HG03025 (cell line): ENCODE results near the gene GALNT16.

Source experiments
- ATAC-seq: cut with Tn5 transposase; IDR thresholded peaks from one replicate; pipeline ENCODE4 v1.9.1; 2021; ENCODE audit warnings: mild to moderate bottlenecking, moderate library complexity; ENCODE audit not compliant: unreplicated experiment, low FRiP score

GALNT16 gene

DNA sequence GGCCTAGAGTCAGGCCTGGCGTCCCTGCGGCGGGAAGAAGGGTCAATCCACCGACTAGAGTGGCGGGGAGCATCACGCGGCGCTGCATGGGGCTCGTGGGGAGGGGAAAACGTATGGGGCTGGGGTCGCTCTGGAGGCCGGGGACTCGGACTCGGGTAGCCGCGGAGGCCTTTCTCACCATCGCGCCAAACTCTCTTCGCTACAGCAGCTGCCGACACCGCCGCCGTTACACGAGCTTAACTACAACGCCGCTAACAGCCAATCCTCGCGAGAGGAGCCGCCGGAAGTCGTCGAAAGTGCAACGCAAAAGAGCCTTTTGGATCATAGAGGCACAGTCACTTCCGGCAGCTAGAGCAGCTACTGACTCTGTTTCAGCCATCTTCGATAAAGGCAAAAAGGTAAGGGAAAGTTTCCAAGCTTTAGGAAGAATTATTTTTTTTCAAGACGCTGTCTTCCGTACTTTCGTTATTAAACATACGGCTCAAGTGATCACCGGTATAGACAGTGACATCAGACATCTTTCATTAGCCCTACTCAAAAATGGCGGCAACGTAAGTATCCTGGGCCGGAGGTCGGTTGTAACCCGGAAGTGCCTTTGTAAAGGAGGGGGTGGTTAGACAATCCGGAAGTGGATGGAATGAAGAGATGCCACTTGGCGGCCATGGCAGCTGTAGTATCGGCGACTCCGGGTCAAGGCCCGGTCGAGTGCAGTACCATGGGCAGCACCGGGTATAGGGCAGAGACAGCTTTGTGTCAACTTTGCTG, 138.3 kb downstream of the GALNT16 start, which contains the start of the genes ERH and SLC39A9:
Gene ERH (minus strand): TSS at position 247 of the 765 bp plus-strand sequence. CDS start 66 bp downstream, at position 181.
Gene SLC39A9 (plus strand): TSS at position 640 of the 765 bp plus-strand sequence. CDS start 678 bp downstream, outside the sequence.
- peak; percentile 79 for ATAC-seq

GRCh38 chr14:69398818-69399210, 138.9 kb downstream of the GALNT16 start:
- ATAC-seq = no peak

DNA sequence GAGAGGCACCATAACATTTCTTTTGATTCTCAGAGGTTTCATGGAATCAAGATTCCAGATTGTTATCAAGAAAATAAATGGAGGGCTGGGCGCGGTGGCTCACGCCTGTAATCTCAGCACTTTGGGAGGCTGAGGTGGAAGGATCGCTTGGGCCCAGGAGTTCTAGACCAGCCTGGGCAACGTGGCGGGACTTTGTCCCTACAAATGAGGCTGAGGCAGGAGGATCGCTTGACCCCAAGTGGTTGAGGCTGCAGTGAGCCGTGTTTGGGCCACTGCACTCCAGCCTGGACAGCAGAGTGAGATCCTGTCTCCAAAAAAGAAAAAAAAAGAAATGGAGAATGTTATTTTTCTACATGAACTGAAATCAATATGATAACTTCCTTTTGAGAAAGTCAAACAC, 139.8 kb downstream of the GALNT16 start:
- no peak for ATAC-seq

DNA sequence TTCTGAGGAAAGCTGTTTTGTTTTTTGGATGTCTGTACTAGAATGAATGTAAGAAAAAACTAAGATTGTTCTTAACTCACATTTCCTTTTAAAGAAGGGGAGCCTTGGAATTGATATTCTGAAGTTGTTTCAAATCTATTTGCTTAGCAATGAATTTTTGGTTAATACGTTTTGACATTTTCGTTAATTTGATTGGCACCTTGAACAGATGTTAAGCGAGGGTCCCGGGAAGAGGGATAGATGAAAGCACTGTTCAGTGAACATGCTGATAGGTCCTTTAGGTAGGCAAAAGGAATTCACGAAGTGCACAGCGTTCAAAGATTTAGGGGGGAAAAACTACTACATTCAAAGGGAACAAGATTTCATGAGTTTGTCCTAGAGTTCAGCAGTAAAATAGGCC, 140.2 kb downstream of the GALNT16 start:
- no peak for ATAC-seq

GRCh38 chr14:69401841-69402240, 141.9 kb downstream of the GALNT16 start:
- no peak for ATAC-seq

DNA sequence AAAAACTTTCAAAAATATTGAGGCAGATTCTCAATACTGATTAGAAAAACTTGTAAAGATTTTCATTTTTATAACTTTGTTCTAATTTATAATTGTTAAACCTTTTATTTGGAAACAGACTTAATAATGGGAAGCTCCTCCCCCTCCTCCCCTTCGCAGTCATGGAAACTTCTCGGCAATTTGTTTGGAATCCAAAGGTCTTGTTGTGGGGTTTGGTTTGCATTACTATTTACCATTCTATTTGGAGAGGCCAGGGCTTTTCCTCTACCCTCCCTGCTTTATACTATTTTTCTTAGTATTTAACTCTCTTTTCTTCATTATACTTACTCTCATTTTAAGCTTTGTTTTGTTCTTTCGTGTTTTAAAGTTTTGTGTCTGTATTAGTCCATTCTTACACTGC, 144.5 kb downstream of the GALNT16 start:
- no peak for ATAC-seq

DNA sequence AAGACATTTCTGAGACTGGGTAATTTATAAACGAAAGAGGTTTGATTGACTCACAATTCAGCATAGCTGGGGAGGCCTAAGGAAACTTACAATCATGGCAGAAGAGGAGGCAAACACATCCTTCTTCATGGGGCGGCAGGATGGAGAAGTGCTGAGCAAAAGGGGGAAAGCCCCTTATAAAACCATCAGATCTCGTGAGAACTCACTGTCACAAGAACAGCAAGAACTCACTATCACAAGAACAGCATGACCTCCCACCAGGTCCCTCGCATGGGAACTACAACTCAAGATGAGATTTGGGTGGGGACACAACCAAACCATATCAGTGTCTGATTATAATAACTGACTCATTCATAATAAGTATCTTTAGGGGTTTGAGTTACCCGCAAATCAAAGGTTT, 144.9 kb downstream of the GALNT16 start:
- ATAC-seq = no peak

- no peak for ATAC-seq
Measured at GRCh38 chr14:69405762-69406161, 145.8 kb downstream of the GALNT16 start.
